Nephron (organoid): Measurements from ENCODE around the gene DPEP3.

Source experiments
- H3K27ac Mint-ChIP-seq, 3 experiments: 2 replicates each; pipeline ENCODE4 v1.8.0; 2020; ENCODE audit warnings: mixed read lengths in 3 of 3, mild to moderate bottlenecking in 2 of 3, moderate library complexity in 1 of 3
- H3K27me3 Mint-ChIP-seq: 2 replicates; pipeline ENCODE4 v1.8.0; 2021; ENCODE audit warnings: low read depth, mild to moderate bottlenecking, moderate library complexity, mixed read lengths
- H3K36me3 Mint-ChIP-seq: 2 replicates; pipeline ENCODE4 v1.8.0; 2020; ENCODE audit warnings: low read depth, mixed read lengths
- H3K4me1 Mint-ChIP-seq: 2 replicates; pipeline ENCODE4 v1.8.0; 2020; ENCODE audit warnings: mixed read lengths
- H3K4me3 Mint-ChIP-seq, 3 experiments: 2 replicates each; pipeline ENCODE4 v1.8.0; 2020; ENCODE audit warnings: mild to moderate bottlenecking in 3 of 3, mixed read lengths in 3 of 3, moderate library complexity in 2 of 3
- H3K9me3 Mint-ChIP-seq: 2 replicates; pipeline ENCODE4 v1.8.0; 2020; ENCODE audit warnings: mixed read lengths
- TF ChIP-seq, protein P1 (sequence below), 3 experiments: fragments of 200-600 bp; sonication (generic); IDR thresholded peaks; one replicate each; pipeline ENCODE4 v1.5.0; 2021; ENCODE audit warnings: antibody characterized with exemption in 3 of 3; ENCODE audit not compliant: unreplicated experiment in 3 of 3

DPEP3 gene

GRCh38 chr16:67950335-67950843, 29.9 kb downstream of the DPEP3 start:
- Mint-ChIP-seq H3K36me3 (peaks cover 15% of the 10 kb centered on the region), H3K4me3 (no peak overlapping the region), H3K27ac (no peak overlapping the region), H3K4me1 (no peaks in the 10 kb centered on the region), H3K9me3 (no peaks in the 10 kb centered on the region), H3K27me3 (no peaks in the 10 kb centered on the region)
- TF ChIP-seq, protein P1, sequence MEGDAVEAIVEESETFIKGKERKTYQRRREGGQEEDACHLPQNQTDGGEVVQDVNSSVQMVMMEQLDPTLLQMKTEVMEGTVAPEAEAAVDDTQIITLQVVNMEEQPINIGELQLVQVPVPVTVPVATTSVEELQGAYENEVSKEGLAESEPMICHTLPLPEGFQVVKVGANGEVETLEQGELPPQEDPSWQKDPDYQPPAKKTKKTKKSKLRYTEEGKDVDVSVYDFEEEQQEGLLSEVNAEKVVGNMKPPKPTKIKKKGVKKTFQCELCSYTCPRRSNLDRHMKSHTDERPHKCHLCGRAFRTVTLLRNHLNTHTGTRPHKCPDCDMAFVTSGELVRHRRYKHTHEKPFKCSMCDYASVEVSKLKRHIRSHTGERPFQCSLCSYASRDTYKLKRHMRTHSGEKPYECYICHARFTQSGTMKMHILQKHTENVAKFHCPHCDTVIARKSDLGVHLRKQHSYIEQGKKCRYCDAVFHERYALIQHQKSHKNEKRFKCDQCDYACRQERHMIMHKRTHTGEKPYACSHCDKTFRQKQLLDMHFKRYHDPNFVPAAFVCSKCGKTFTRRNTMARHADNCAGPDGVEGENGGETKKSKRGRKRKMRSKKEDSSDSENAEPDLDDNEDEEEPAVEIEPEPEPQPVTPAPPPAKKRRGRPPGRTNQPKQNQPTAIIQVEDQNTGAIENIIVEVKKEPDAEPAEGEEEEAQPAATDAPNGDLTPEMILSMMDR (IDR thresholded peaks at IDR 0.05; ENCODE audit: unreplicated experiment in 3 of 3): no peak

- Mint-ChIP-seq H3K9me3 (no peaks in the 10 kb centered on the region), H3K36me3 (peaks cover 15% of the 10 kb centered on the region), H3K27ac (no peak overlapping the region), H3K4me3 (no peak overlapping the region), H3K27me3 (no peaks in the 10 kb centered on the region), H3K4me1 (no peaks in the 10 kb centered on the region)
- TF ChIP-seq, protein P1 (IDR thresholded peaks at IDR 0.05; ENCODE audit: unreplicated experiment in 3 of 3): no peak
These were observed 30.7 kb downstream of the DPEP3 start for GRCh38 chr16:67949645-67950044.

DNA sequence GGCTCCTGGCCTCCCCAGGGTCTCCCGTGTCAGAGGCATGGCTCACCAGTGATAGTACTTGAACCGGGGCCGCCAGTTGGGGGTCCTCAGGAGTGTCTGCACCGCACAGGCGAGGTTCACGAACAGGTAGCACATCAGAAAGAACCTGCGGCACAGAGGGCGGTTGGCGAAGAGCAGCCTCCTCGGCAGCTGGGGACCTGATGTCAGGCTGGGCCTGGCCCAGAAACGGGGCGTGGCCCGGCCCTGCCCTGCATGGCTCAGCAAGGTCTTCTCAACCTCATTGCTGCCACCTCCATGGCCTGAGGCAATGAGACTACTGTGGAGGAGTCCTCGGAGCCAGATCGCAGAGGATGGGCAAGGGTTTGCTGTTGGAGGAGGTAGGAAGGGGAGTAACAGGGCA, 32.3 kb downstream of the DPEP3 start:
- H3K27me3 Mint-ChIP-seq: no peaks in the 10 kb centered on the region

GRCh38 chr16:67946966-67947558, 33.2 kb downstream of the DPEP3 start:
- no peak overlapping the region for H3K4me3 Mint-ChIP-seq
- TF ChIP-seq, protein P1 (IDR thresholded peaks at IDR 0.05; ENCODE audit: unreplicated experiment in 3 of 3): no peak
- H3K4me1 Mint-ChIP-seq: no peaks in the 10 kb centered on the region
- peaks cover 10% of the 10 kb centered on the region for H3K36me3 Mint-ChIP-seq
- no peak overlapping the region for H3K27ac Mint-ChIP-seq
- H3K9me3 Mint-ChIP-seq: no peaks in the 10 kb centered on the region
- no peaks in the 10 kb centered on the region for H3K27me3 Mint-ChIP-seq

More for the DNA sequence above, 32.3 kb downstream of the DPEP3 start:
- no peak overlapping the region for H3K4me3 Mint-ChIP-seq
- no peak overlapping the region for H3K27ac Mint-ChIP-seq
- H3K9me3 Mint-ChIP-seq: no peaks in the 10 kb centered on the region
- TF ChIP-seq, protein P1 (IDR thresholded peaks at IDR 0.05; ENCODE audit: unreplicated experiment in 3 of 3): no peak
- peaks cover 10% of the 10 kb centered on the region for H3K36me3 Mint-ChIP-seq
- H3K4me1 Mint-ChIP-seq: no peaks in the 10 kb centered on the region

DNA sequence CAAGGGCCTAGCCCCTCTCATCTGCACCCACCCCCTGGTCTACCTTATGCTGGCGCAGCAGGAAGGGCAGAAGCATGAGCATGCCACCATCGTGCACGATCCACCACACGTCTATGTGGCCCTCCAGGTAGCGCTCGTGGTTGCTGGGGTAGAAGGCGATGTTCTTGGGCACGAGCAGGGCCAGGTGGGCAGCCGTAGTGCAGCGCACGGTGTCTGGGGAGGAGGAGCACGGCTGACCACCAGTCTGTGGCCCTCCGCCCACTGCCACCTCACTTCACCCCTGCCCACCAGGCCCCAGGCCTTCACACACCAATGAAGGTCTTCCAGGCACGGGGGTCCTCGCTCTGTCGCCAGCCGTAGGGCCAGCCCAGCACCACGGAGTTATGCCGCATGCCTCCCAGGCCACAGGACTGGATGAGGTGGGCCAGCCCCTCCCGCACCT, 34.1 kb downstream of the DPEP3 start:
- Mint-ChIP-seq H3K9me3 (no peaks in the 10 kb centered on the region), H3K36me3 (peaks cover 10% of the 10 kb centered on the region), H3K27ac (no peak overlapping the region), H3K27me3 (no peaks in the 10 kb centered on the region), H3K4me1 (no peaks in the 10 kb centered on the region), H3K4me3 (no peak overlapping the region)
- TF ChIP-seq, protein P1 (IDR thresholded peaks at IDR 0.05; ENCODE audit: unreplicated experiment in 3 of 3): no peak

GRCh38 chr16:67945392-67945933, 34.8 kb downstream of the DPEP3 start:
- H3K4me3 Mint-ChIP-seq: no peak overlapping the region
- H3K27ac Mint-ChIP-seq: no peak overlapping the region
- no peaks in the 10 kb centered on the region for H3K27me3 Mint-ChIP-seq
- peaks cover 10% of the 10 kb centered on the region for H3K36me3 Mint-ChIP-seq
- no peaks in the 10 kb centered on the region for H3K4me1 Mint-ChIP-seq
- H3K9me3 Mint-ChIP-seq: no peaks in the 10 kb centered on the region
- TF ChIP-seq, protein P1 (IDR thresholded peaks at IDR 0.05; ENCODE audit: unreplicated experiment in 3 of 3): no peak
